ENCODE data around the gene PTPRG. TPM values are rescaled to one million over a fixed set of nuclear protein-coding genes. Genes with fewer than 3 reads are reported as not detected.

Gene PTPRG
- total and polyA plus RNA-seq, 2 donors (not counting 3 experiments of a cell fraction or from before 2014, with no cell fraction given), result 8.9 to 39.1 TPM

DNA sequence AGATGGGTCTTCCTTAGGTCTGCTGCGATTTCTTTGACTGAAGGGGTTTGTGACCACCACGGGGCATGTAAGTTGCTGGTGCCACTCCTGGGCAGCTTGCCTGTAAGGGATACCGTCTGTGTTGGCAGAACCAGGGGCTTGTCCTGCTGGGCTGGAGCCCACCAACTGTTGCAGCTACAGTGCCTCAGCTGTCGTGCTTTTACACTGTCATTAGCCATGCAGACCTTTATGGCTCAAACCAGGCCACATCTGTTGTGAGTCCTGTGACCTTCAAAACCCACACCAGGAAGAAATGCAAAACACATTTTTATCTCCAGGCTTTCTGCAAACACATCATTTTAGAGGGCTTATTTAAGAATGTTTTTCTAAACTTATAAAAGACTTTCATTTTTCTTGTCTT is 168.7 kb downstream of the PTPRG start:
- H2AFZ ChIP-seq (ENCODE audit: low read depth, low read length), result no peak overlapping the region
- H3K9me3 ChIP-seq (replicated peaks; ENCODE audit: control insufficient read depth, insufficient read depth, low read length), result no peaks in the 10 kb centered on the region
- DNase-seq (ENCODE audit: low read depth, low spot score) (no peak), FAIRE-seq (no peak)
- dilution Hi-C loops (cut with MboI; ENCODE audit: extremely low pct_ligation_motif_present, low sequenced_read_pairs) (no loop called here), intact Hi-C loops (cut with micrococcal nuclease) (no loop called here)
- no peak overlapping the region for H3K4me3 ChIP-seq (replicated peaks in 1 of 3; ENCODE audit: insufficient read depth in 1 of 3, low read depth in 1 of 3, low read length in 3 of 3)
- ChIA-PET CTCF (no interaction called here), POLR2A (no interaction called here)
- no peak overlapping the region for H3K9ac ChIP-seq (replicated peaks; ENCODE audit: extremely low read depth, insufficient read depth, low read length)
- H4K20me1 ChIP-seq (replicated peaks; ENCODE audit: control insufficient read depth, extremely low read depth, insufficient read depth, low read length), result no peaks in the 10 kb centered on the region
- H3K79me2 ChIP-seq (ENCODE audit: control insufficient read depth, insufficient read depth, low read length), result no peaks in the 10 kb centered on the region
- no peaks in the 10 kb centered on the region for H3K36me3 ChIP-seq (ENCODE audit: control insufficient read depth in 2 of 2, extremely low read depth in 1 of 2, insufficient read depth in 2 of 2, low read length in 2 of 2)
- no peak for TF ChIP-seq FOS (IDR thresholded peaks at IDR 0.05; ENCODE audit: borderline replicate concordance, insufficient read depth, low read length)
- no peak for TF ChIP-seq JUN (IDR thresholded peaks at IDR 0.05; ENCODE audit: borderline replicate concordance, insufficient read depth, insufficient read length, low read depth)
- no peak for TF ChIP-seq POLR2AphosphoS5 (IDR thresholded peaks at IDR 0.05; ENCODE audit: insufficient read depth, low read depth, low read length)
- TF ChIP-seq, protein P1, sequence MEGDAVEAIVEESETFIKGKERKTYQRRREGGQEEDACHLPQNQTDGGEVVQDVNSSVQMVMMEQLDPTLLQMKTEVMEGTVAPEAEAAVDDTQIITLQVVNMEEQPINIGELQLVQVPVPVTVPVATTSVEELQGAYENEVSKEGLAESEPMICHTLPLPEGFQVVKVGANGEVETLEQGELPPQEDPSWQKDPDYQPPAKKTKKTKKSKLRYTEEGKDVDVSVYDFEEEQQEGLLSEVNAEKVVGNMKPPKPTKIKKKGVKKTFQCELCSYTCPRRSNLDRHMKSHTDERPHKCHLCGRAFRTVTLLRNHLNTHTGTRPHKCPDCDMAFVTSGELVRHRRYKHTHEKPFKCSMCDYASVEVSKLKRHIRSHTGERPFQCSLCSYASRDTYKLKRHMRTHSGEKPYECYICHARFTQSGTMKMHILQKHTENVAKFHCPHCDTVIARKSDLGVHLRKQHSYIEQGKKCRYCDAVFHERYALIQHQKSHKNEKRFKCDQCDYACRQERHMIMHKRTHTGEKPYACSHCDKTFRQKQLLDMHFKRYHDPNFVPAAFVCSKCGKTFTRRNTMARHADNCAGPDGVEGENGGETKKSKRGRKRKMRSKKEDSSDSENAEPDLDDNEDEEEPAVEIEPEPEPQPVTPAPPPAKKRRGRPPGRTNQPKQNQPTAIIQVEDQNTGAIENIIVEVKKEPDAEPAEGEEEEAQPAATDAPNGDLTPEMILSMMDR (IDR thresholded peaks at IDR 0.05; ENCODE audit: extremely low read depth in 1 of 2, insufficient read depth in 1 of 2, low read depth in 1 of 2, low read length in 2 of 2), result no peak
- TF ChIP-seq GATA2 (IDR thresholded peaks at IDR 0.05; ENCODE audit: insufficient read depth, insufficient read length, low read depth, low read length), result no peak
- no peak for TF ChIP-seq POLR2A (IDR thresholded peaks at IDR 0.05; ENCODE audit: low read depth, low read length)
- no peak for TF ChIP-seq EZH2 (IDR thresholded peaks at IDR 0.05; ENCODE audit: borderline replicate concordance, low read depth, low read length, severe bottlenecking)
- TF ChIP-seq MYC (IDR thresholded peaks at IDR 0.05; ENCODE audit: low read depth, low read length), result no peak
- TF ChIP-seq, protein P2, sequence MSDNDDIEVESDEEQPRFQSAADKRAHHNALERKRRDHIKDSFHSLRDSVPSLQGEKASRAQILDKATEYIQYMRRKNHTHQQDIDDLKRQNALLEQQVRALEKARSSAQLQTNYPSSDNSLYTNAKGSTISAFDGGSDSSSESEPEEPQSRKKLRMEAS (IDR thresholded peaks at IDR 0.05; ENCODE audit: insufficient read depth, insufficient read length), result no peak
- no TSS peak for BruUV-seq (replicated peaks)
- H3K27ac ChIP-seq (ENCODE audit: insufficient read depth, low read depth, low read length), result no peak overlapping the region
- H3K9me1 ChIP-seq (replicated peaks; ENCODE audit: control insufficient read depth, extremely low read depth, insufficient read depth, low read length), result no peaks in the 10 kb centered on the region
- H3K27me3 ChIP-seq (ENCODE audit: control insufficient read depth in 2 of 2, insufficient read depth in 2 of 2, low read length in 2 of 2), result no peaks in the 10 kb centered on the region
- no peaks in the 10 kb centered on the region for H3K4me1 ChIP-seq (ENCODE audit: control insufficient read depth, extremely low read depth, insufficient read depth, low read length)
- H3K4me2 ChIP-seq (ENCODE audit: insufficient read depth, low read length), result no peak overlapping the region
